NOMO-1 treated with DMSO at 0.1 percent for 48 hours (cell line): ENCODE data around the gene TNRC18.
A peak's percentile ranks its signal among the peaks of the same experiment; 100 is the strongest.
"Not testable (repeated sequence)": the region's sequence is repeated elsewhere in the genome, so short reads cannot be mapped to it uniquely, and the experiment has no call there.

ENCODE experiments used
- DNase-seq: peaks from one replicate; lab custom pipeline; 2025; ENCODE audit not compliant: unreplicated experiment; lab: John Stamatoyannopoulos, UW

The TNRC18 gene, protein sequence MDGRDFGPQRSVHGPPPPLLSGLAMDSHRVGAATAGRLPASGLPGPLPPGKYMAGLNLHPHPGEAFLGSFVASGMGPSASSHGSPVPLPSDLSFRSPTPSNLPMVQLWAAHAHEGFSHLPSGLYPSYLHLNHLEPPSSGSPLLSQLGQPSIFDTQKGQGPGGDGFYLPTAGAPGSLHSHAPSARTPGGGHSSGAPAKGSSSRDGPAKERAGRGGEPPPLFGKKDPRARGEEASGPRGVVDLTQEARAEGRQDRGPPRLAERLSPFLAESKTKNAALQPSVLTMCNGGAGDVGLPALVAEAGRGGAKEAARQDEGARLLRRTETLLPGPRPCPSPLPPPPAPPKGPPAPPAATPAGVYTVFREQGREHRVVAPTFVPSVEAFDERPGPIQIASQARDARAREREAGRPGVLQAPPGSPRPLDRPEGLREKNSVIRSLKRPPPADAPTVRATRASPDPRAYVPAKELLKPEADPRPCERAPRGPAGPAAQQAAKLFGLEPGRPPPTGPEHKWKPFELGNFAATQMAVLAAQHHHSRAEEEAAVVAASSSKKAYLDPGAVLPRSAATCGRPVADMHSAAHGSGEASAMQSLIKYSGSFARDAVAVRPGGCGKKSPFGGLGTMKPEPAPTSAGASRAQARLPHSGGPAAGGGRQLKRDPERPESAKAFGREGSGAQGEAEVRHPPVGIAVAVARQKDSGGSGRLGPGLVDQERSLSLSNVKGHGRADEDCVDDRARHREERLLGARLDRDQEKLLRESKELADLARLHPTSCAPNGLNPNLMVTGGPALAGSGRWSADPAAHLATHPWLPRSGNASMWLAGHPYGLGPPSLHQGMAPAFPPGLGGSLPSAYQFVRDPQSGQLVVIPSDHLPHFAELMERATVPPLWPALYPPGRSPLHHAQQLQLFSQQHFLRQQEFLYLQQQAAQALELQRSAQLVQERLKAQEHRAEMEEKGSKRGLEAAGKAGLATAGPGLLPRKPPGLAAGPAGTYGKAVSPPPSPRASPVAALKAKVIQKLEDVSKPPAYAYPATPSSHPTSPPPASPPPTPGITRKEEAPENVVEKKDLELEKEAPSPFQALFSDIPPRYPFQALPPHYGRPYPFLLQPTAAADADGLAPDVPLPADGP (N-terminal part only)

DNA sequence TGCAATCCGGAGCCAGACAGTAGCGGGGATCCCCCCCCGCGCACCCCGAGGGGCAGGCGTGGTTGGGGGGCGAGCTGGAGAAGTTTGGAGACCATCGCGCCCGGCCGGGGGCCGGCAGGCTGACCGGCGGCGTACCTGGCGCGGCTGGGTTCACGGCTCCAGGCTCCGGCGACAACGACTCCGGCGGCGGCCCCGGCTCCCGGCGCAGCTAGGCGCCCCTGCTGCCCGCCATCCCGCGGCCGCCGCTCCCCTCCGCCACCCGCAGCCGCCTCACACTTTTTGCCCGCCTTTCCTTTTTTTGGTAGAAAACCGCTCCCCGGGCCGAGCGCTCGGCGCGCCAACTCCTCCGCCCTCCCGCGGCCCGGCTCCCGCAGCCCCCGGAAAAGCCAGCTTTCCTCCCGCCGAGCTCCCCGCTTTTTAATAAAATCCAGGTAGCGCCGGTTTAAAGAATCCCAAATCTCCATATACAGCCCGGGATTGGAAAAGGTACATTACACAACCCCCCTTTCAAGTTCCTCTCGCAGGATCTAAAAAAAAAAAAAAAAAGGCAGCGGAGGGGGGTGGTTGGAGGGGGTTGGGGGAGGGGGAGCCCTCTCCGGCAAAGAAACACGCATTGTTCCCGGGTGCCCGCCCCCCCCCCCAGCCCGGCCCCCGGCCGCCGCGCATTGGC, at the start of gene TNRC18:
TNRC18 (minus strand) TSS at position 529 of the 670 bp plus-strand sequence. CDS start 2,588 bp downstream, outside the sequence.
- peak; percentile 64 for DNase-seq

GRCh38 chr7:5472432-5473315, 49.0 kb upstream of the TNRC18 start:
- DNase-seq, result peak; percentile 97

- DNase-seq, result not testable (repeated sequence)
Observed at GRCh38 chr7:5471623-5472022, 48.0 kb upstream of the TNRC18 start.

GRCh38 chr7:5470816-5471215, 47.2 kb upstream of the TNRC18 start:
- no peak for DNase-seq

DNA sequence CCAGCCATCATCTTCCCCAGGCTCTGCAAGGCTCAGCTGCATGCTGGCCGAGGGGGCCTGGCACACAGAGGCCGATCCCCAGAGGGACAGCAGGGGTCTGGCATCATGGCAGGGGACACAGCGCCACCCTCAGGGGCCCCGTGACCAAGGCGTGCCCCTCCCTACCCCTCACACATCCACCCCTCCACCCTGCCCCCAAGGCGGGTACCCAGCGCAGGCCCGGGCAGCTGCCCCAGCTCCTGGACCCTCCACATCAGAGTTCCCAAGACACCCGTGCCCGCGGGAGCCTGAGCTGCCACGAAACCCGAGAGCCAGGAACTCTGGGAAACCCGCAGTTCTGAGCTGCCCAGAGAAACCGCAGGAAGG, 46.5 kb upstream of the TNRC18 start:
- DNase-seq, result no peak

DNA sequence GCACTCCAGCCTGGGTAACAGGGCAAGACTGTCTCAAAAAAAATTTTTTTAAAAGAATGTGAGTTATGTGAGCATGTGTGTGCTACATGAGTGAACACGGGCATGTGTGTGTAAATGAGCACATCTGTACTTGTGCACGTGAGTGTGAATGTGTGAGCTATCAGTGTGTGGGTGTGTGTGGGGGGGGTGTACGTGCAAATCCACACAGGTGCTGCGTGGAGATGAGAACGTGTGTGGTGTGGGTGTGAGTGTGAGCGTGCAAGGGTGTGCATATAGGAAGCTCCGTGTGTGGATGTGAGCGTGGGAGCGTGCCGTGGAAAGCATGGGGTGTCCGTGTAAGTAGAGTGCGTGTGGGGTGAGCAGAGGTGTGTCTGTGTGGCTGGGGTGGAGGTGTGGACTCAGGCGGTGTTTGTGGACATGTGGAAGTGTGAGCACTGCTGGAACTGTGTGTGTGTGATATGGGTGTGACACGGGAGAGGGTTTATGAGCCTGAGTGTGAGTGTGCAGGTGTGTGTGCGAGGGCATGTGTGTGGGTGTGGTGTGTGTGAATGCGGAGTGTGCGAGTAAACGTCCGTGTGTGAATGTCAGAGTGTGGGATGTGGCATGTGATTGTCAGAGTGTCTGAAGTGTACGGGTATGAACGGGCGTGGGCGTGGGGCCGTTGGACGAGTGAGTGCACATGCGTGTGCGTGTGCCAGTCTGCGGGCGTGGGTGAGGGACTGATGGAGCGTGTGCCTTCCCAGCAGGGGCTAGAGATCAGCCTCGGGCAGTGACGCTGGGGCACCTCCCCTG, 45.9 kb upstream of the TNRC18 start:
- no peak for DNase-seq

- no peak for DNase-seq
Observed at GRCh38 chr7:5467645-5468044, 44.0 kb upstream of the TNRC18 start.

DNA sequence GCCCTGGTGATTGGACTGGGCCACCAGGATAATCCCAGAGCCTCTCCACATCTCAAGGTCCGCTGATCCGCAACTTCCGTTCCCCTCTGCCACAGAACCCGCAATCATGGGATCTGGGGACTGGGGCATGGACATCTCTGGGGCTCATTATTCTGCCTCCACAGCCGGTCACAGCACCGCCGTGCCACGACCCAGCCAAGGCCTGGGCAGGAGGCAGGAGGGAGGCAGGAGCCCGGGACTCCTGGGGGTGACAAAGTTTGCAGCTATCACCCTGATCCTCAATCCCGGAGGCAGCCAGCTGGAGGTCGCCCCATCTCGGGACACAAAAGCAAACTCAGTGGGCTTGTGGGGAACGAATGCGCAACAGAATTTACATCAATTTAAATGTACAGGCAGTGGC, 42.9 kb upstream of the TNRC18 start:
- DNase-seq, result no peak

DNA sequence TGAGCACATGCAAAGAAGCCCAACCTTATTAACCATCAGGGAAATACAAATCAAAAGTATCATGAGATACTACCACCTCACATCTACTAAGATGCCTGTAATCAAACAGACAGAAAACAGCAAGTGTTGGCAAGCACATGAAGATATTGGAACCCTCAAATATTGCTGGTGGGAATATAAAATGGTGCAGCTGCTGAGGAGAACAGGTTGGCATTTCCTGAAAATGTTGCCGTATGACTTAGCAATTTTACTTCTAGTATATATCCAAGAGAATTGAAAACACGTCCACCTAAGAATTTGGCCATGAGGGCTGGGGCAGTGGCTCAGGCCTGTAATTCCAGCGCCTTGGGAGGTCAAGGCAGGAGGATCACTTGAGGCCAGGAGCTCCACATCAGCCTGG, 39.4 kb upstream of the TNRC18 start:
- no peak for DNase-seq

GRCh38 chr7:5462216-5462615, 38.6 kb upstream of the TNRC18 start:
- peak; percentile 53 for DNase-seq

- DNase-seq, result no peak
Observed at GRCh38 chr7:5458921-5459480, 35.4 kb upstream of the TNRC18 start.

- DNase-seq, result no peak
Observed at GRCh38 chr7:5457245-5457735, 33.7 kb upstream of the TNRC18 start.

- DNase-seq, result no peak
Observed at GRCh38 chr7:5456409-5456808, 32.8 kb upstream of the TNRC18 start.

- DNase-seq, result no peak
Observed at GRCh38 chr7:5455581-5456219, 32.1 kb upstream of the TNRC18 start.

- no peak for DNase-seq
Observed at GRCh38 chr7:5455175-5455574, 31.5 kb upstream of the TNRC18 start.

DNA sequence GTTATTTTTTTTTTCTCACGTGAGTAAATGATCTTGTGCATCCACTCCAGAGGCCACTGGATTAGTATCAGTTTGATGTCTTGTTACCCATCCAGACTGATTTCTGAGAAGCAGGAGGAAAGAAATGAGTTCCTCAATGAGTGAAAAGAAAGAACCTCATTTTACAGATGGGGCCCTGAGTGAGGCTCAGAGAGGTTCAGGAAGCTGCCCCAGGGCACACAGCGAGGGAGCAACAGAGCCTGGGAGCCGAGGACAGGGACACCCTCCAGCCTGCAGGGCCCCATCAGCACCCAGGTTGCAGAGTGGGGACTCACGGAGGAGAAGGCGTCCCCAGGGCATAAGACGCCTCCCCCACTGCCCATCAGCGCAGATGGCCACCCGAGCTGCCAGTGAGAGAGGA, 30.9 kb upstream of the TNRC18 start:
- DNase-seq, result no peak

GRCh38 chr7:5453566-5454075, 30.0 kb upstream of the TNRC18 start:
- DNase-seq, result no peak

- DNase-seq, result no peak
Observed at GRCh38 chr7:5452937-5453540, 29.4 kb upstream of the TNRC18 start.
